Activated B cell treated with CpG ODN at 0.5 μM for 24 hours (primary cell): Measurements from ENCODE around the gene PROK1. TPM values are rescaled to one million over a fixed set of nuclear protein-coding genes. Genes with fewer than 3 reads are reported as not detected.
A peak's percentile ranks its signal among the peaks of the same experiment; 100 is the strongest.
"Not testable (repeated sequence)": the region's sequence is repeated elsewhere in the genome, so short reads cannot be mapped to it uniquely, and the experiment has no call there.

ENCODE experiments used
- ATAC-seq: fragments of 200-7000 bp; cut with Tn5 transposase; one replicate; pipeline ENCODE4 v1.10.0; 2021; ENCODE audit warnings: low read depth, mild to moderate bottlenecking, moderate library complexity
- CTCF ChIA-PET: fragments of 350-600 bp; sonication (Branson Sonifier 250); formaldehyde crosslinking; loops from one replicate; lab custom pipeline; 2021; ENCODE audit warnings: antibody characterized with exemption; lab: Charles Lee
- POLR2A ChIA-PET: fragments of 350-600 bp; sonication (Branson Sonifier 250); formaldehyde crosslinking; loops from one replicate; lab custom pipeline; 2021; ENCODE audit warnings: antibody characterized with exemption; lab: Charles Lee
- DNase-seq: peaks from one replicate; pipeline ENCODE4 v3.0.0; 2022
- H3K27ac Mint-ChIP-seq: one replicate; pipeline ENCODE4 v1.8.0; 2020; ENCODE audit warnings: mixed read lengths
- H3K27me3 Mint-ChIP-seq: one replicate; pipeline ENCODE4 v1.8.0; 2021; ENCODE audit warnings: mixed read lengths
- H3K36me3 Mint-ChIP-seq: one replicate; pipeline ENCODE4 v1.8.0; 2021; ENCODE audit warnings: low read depth, mixed read lengths
- H3K4me1 Mint-ChIP-seq: one replicate; pipeline ENCODE4 v1.8.0; 2021; ENCODE audit warnings: mixed read lengths
- H3K4me3 Mint-ChIP-seq: one replicate; pipeline ENCODE4 v1.8.0; 2020; ENCODE audit warnings: mild to moderate bottlenecking, mixed read lengths
- H3K9me3 Mint-ChIP-seq: one replicate; pipeline ENCODE4 v1.8.0; 2020; ENCODE audit warnings: mixed read lengths
- CTCF ChIP-seq: fragments of 200-600 bp; IDR thresholded peaks from one replicate; pipeline ENCODE4 v1.8.0; 2022; ENCODE audit warnings: antibody characterized with exemption, mild to moderate bottlenecking
- intact Hi-C: fragments of 100-400 bp; cut with micrococcal nuclease; formaldehyde crosslinking; loops from one replicate; pipeline ENCODE4 v1.15.1; 2024
- total RNA-seq: library from RNA; stranded (reverse); gene quantifications from 2 replicates; pipeline ENCODE4 v1.2.3, GENCODE V29; 2022

The PROK1 gene
- total RNA-seq, 1 donor from 2014 or later, result not detected

DNA sequence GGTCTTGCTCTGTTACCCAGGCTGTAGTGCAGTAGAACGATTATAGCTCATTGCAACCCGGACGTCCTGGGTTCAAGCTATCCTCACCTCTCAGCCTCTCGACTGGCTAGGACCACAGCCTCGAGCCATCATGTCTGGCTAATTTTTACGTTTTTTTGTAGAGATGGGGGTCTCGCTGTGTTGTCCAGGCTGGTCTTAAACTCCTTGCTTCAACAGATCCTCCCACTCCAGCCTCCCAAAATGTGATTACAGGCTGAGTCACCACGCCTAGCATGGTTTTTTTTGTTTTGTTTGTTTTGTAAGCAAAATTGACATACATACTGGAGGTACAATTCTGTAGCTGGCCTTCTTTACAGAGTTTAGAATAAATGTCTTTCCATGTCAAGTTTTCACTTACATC is 42.5 kb upstream of the PROK1 start:
- peak overlapping the region; percentile 97 for H3K4me3 Mint-ChIP-seq
- peaks cover 35% of the 10 kb centered on the region for H3K4me1 Mint-ChIP-seq
- H3K27me3 Mint-ChIP-seq, result no peaks in the 10 kb centered on the region
- ATAC-seq (no peak), DNase-seq (no peak)
- H3K36me3 Mint-ChIP-seq, result peaks cover 23% of the 10 kb centered on the region
- intact Hi-C loops, result loop anchor here (5.0 kb wide), 1 partner anchor 36 kb away; no protein-coding TSS in a partner anchor
- no peaks in the 10 kb centered on the region for H3K9me3 Mint-ChIP-seq
- peak overlapping the region; percentile 96 for H3K27ac Mint-ChIP-seq
- POLR2A ChIA-PET, result interaction anchor here (0.7 to 8.7 kb wide), 5 partner anchors 23 to 198 kb away, joined by 3 to 149 read pairs (median 9); partner anchors contain the start of genes KCNC4 and RBM15
- no peak for TF ChIP-seq CTCF
- CTCF ChIA-PET, result interaction anchor here (0.6 to 3.0 kb wide), 10 partner anchors 24 to 212 kb away, joined by 3 to 46 read pairs (median 7); partner anchors contain the start of gene RBM15

DNA sequence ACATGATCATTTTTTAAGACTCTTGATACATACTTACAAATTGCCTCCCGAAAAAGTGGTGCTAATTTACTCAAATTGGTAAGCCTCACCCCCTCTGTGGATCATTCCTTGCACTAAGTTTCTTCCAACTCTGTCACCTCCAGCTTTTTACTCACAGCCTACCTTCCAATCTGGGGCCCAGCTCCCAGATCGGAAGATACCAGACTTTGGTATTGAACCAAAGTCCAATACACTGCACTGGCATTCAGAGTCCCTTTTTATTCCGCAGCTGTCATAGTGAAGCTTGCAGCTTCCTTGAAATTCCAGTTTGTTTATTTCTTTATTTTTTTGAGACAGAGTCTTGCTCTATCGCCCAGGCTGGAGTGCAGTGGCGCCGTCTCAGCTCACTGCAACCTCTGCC is 41.6 kb upstream of the PROK1 start:
- Mint-ChIP-seq H3K27ac (no peak overlapping the region), H3K27me3 (no peaks in the 10 kb centered on the region), H3K4me1 (peaks cover 35% of the 10 kb centered on the region), H3K9me3 (no peaks in the 10 kb centered on the region), H3K36me3 (peaks cover 15% of the 10 kb centered on the region), H3K4me3 (peak overlapping the region; percentile 19)
- ChIA-PET POLR2A (interaction anchor here (0.6 to 8.7 kb wide), 3 partner anchors 24 to 71 kb away, joined by 3 to 149 read pairs (median 47); partner anchors contain the start of gene RBM15), CTCF (interaction anchor here (0.7 to 3.0 kb wide), 8 partner anchors 24 to 212 kb away, joined by 3 to 46 read pairs (median 8); partner anchors contain the start of gene RBM15)
- no peak for ATAC-seq
- TF ChIP-seq CTCF, result no peak
- intact Hi-C loops, result loop anchor here (5.0 kb wide), 1 partner anchor 37 kb away; no protein-coding TSS in a partner anchor
- no peak for DNase-seq

DNA sequence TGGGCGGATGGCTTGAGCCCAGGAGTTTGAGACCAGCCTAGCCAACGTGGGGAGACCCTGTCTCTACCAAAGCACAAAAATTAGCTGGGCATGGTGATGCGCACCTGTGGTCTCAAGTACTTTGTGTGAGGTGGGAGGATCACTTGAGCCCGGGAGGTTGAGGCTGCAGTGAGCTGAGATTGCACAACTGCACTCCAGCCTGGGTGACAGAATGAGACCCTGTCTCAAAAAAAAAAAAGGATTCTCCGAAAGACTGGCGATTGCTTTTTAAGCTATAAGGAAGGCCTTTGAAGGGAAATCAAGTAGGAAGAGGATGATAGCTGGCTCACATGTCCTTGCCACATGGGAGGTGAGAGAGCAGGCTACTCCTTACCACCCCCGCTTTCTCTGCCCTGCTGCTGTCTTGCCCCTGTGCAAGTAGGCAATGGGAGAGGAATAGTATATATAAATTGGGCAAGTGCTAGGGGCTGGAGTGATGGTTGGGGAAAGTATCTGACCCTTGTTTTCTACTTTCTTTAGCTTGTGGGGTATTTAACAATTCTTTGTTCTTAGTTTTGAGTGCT is 39.7 kb upstream of the PROK1 start:
- Mint-ChIP-seq H3K4me3 (no peak overlapping the region), H3K27me3 (no peaks in the 10 kb centered on the region), H3K4me1 (peaks cover 31% of the 10 kb centered on the region), H3K27ac (no peak overlapping the region), H3K36me3 (peaks cover 10% of the 10 kb centered on the region), H3K9me3 (no peaks in the 10 kb centered on the region)
- CTCF ChIA-PET, result interaction anchor here (0.6 to 4.5 kb wide), 12 partner anchors 22 to 209 kb away, joined by 3 to 79 read pairs (median 14); partner anchors contain the start of gene RBM15
- POLR2A ChIA-PET, result interaction anchor here (0.5 to 8.7 kb wide), 5 partner anchors 12 to 1298 kb away, joined by 3 to 149 read pairs (median 5); partner anchors contain the start of gene RBM15
- no peak for ATAC-seq
- DNase-seq, result no peak
- intact Hi-C loops, result no loop called here
- TF ChIP-seq CTCF, result no peak

GRCh38 chr1:110412576-110412975 is 38.4 kb upstream of the PROK1 start:
- DNase-seq (peak; percentile 56), ATAC-seq (peak; percentile 66)
- Mint-ChIP-seq H3K9me3 (no peaks in the 10 kb centered on the region), H3K4me1 (peaks cover 23% of the 10 kb centered on the region), H3K27ac (peak overlapping the region; percentile 67), H3K36me3 (peaks cover 4% of the 10 kb centered on the region), H3K27me3 (no peaks in the 10 kb centered on the region), H3K4me3 (peak overlapping the region; percentile 66)
- ChIA-PET CTCF (interaction anchor here (1.0 to 4.5 kb wide), 16 partner anchors 11 to 216 kb away, joined by 3 to 79 read pairs (median 6); partner anchors contain the start of gene RBM15), POLR2A (interaction anchor here (1.0 to 8.7 kb wide), 3 partner anchors 28 to 74 kb away, joined by 3 to 149 read pairs (median 10); partner anchors contain the start of gene RBM15)
- intact Hi-C loops, result loop anchor here (1.0 to 2.0 kb wide), 6 partner anchors 28 to 370 kb away; partner anchors contain the start of gene KCNC4
- TF ChIP-seq CTCF, result no peak

GRCh38 chr1:110413045-110413444 is 37.9 kb upstream of the PROK1 start:
- CTCF ChIA-PET, result interaction anchor here (0.6 to 4.5 kb wide), 16 partner anchors 10 to 216 kb away, joined by 3 to 79 read pairs (median 6); partner anchors contain the start of gene RBM15
- POLR2A ChIA-PET, result interaction anchor here (3.1 to 8.7 kb wide), 2 partner anchors 47 to 74 kb away, joined by 10 to 149 read pairs; partner anchors contain the start of gene RBM15
- ATAC-seq, H3K36me3 Mint-ChIP-seq, DNase-seq, H3K9me3 Mint-ChIP-seq, H3K27me3 Mint-ChIP-seq: not testable (repeated sequence)
- Mint-ChIP-seq H3K27ac (peak overlapping the region; percentile 67), H3K4me3 (peak overlapping the region; percentile 66), H3K4me1 (peaks cover 19% of the 10 kb centered on the region)
- intact Hi-C loops, result loop anchor here (2.0 kb wide), 1 partner anchor 370 kb away; no protein-coding TSS in a partner anchor
